GM12878 (cell line): ENCODE results near the gene DCTN4. TPM values are rescaled to one million over a fixed set of nuclear protein-coding genes. Genes with fewer than 3 reads are reported as not detected.

ENCODE experiments used
- ATAC-seq: fragments of 200-7000 bp; cut with Tn5 transposase; 3 replicates; pipeline ENCODE4 v1.9.1; 2020; ENCODE audit warnings: mild to moderate bottlenecking, moderate library complexity
- BruUV-seq: library from RNA; stranded (reverse); fragments of 400-500 nt; replicated peaks from 2 replicates; lab custom pipeline; 2021; lab: Mats Ljungman, UMichigan
- CTCF ChIA-PET: fragments of 300-600 bp; sonication (Branson Sonifier 250); formaldehyde crosslinking; extraction: SDS; loops from one replicate; lab custom pipeline; 2021; ENCODE audit warnings: inconsistent platforms; lab: Yijun Ruan, JAX
- POLR2A ChIA-PET: fragments of 350-600 bp; formaldehyde crosslinking; extraction: SDS; loops from one replicate; lab custom pipeline; 2021; ENCODE audit warnings: inconsistent platforms; lab: Charles Lee
- RAD21 ChIA-PET: fragments of 300-600 bp; sonication (Branson Sonifier 250); formaldehyde crosslinking; loops from one replicate; lab custom pipeline; 2023; ENCODE audit warnings: antibody characterized with exemption; ENCODE audit not compliant: unreplicated experiment; lab: Charles Lee
- SMC1A ChIA-PET: fragments of 300-600 bp; sonication (Branson Sonifier 250); formaldehyde crosslinking; loops from one replicate; lab custom pipeline; 2023; ENCODE audit not compliant: unreplicated experiment, uncharacterized antibody; lab: Charles Lee
- DNase-seq: peaks from one replicate; pipeline ENCODE4 v3.0.0-alpha.2; 2011; ENCODE audit warnings: low read depth, low spot score
- FAIRE-seq: peaks from 3 replicates; lab custom pipeline; 2011; peaks lifted over from hg19 to GRCh38; lab: Jason Lieb, UNC
- H2AFZ ChIP-seq: 2 replicates; pipeline ENCODE4 v1.6.0; 2011; ENCODE audit warnings: low read depth, low read length, control low read depth; ENCODE audit not compliant: control insufficient read depth
- H3K27ac ChIP-seq: 2 replicates; pipeline ENCODE4 v1.5.1; 2011; ENCODE audit warnings: control low read depth; ENCODE audit not compliant: control insufficient read depth, insufficient read depth
- H3K27me3 ChIP-seq, 2 experiments: replicated peaks in 1 of 2; 2 replicates each; pipeline versions ENCODE4 v1.6.0 to v1.6.1; 2011; ENCODE audit warnings: low read length in 1 of 2; ENCODE audit not compliant: control insufficient read depth in 2 of 2, insufficient read depth in 2 of 2
- H3K36me3 ChIP-seq, 2 experiments: 2 replicates each; pipeline ENCODE4 v1.5.1; 2011; ENCODE audit warnings: low read length in 1 of 2; ENCODE audit not compliant: control insufficient read depth in 2 of 2, insufficient read depth in 2 of 2
- H3K4me1 ChIP-seq: 2 replicates; pipeline ENCODE4 v1.6.1; 2011; ENCODE audit warnings: mild to moderate bottlenecking, low read length, moderate library complexity, mixed read lengths; ENCODE audit not compliant: control insufficient read depth, insufficient read depth
- H3K4me2 ChIP-seq: 2 replicates; pipeline ENCODE4 v1.6.0; 2011; ENCODE audit warnings: control low read depth; ENCODE audit not compliant: control insufficient read depth, insufficient read depth
- H3K4me3 ChIP-seq: fragments of 200-600 bp; sonication (generic); 2 replicates; pipeline ENCODE4 v1.5.1; 2016
- H3K79me2 ChIP-seq: 2 replicates; pipeline ENCODE4 v1.6.0; 2011; ENCODE audit warnings: low read length; ENCODE audit not compliant: control insufficient read depth, insufficient read depth
- H3K9ac ChIP-seq: 2 replicates; pipeline ENCODE4 v1.8.0; 2011; ENCODE audit warnings: low read length, control low read depth, mixed read lengths; ENCODE audit not compliant: control insufficient read depth, insufficient read depth
- H3K9me3 ChIP-seq: replicated peaks from 3 replicates; pipeline ENCODE4 v1.5.1; 2011; ENCODE audit warnings: mild to moderate bottlenecking, low read length; ENCODE audit not compliant: control insufficient read depth, insufficient read depth
- H4K20me1 ChIP-seq: 2 replicates; pipeline ENCODE4 v1.6.0; 2011; ENCODE audit not compliant: control insufficient read depth, insufficient read depth
- BCLAF1 ChIP-seq: fragments of 450-650 bp; IDR thresholded peaks from 2 replicates; pipeline ENCODE4 v1.6.1; 2017; ENCODE audit warnings: antibody characterized with exemption, mild to moderate bottlenecking, moderate library complexity
- CBFB ChIP-seq: IDR thresholded peaks from 2 replicates; pipeline ENCODE4 v1.6.1; 2016; ENCODE audit warnings: antibody characterized with exemption, low read depth
- CHD4 ChIP-seq: fragments of 200-600 bp; sonication (generic); IDR thresholded peaks from 2 replicates; pipeline ENCODE4 v1.6.1; 2016; ENCODE audit warnings: mild to moderate bottlenecking
- CREB1 ChIP-seq: IDR thresholded peaks from 2 replicates; pipeline ENCODE4 v1.6.1; 2012; ENCODE audit warnings: low read depth, mild to moderate bottlenecking, inconsistent platforms
- E4F1 ChIP-seq: fragments of 450-650 bp; IDR thresholded peaks from 2 replicates; pipeline ENCODE4 v1.6.1; 2018; ENCODE audit warnings: borderline replicate concordance, mild to moderate bottlenecking; ENCODE audit not compliant: partially characterized antibody
- EGR1 ChIP-seq, 2 experiments: IDR thresholded peaks; 1 replicate in 1 of 2; 2 replicates in 1 of 2; pipeline ENCODE4 v1.6.1; 2011 to 2012; ENCODE audit warnings: low read depth in 2 of 2, low read length in 2 of 2, borderline replicate concordance in 1 of 2, mild to moderate bottlenecking in 1 of 2, moderate library complexity in 1 of 2
- EZH2 ChIP-seq: IDR thresholded peaks from 2 replicates; pipeline ENCODE4 v1.6.1; 2012; ENCODE audit warnings: low read depth, mild to moderate bottlenecking, control low read depth, inconsistent platforms, low read length, borderline replicate concordance; ENCODE audit not compliant: control insufficient read depth
- LARP7 ChIP-seq: fragments of 450-650 bp; IDR thresholded peaks from 2 replicates; pipeline ENCODE4 v1.6.1; 2017; ENCODE audit warnings: mild to moderate bottlenecking
- SIN3A ChIP-seq: IDR thresholded peaks from 2 replicates; pipeline ENCODE4 v1.6.1; 2012; ENCODE audit warnings: low read depth, low read length, improper control_type of control experiment
- SP1 ChIP-seq: IDR thresholded peaks from one replicate; pipeline ENCODE4 v1.6.1; 2011; ENCODE audit warnings: low read depth, low read length
- TAF1 ChIP-seq: IDR thresholded peaks from 2 replicates; pipeline ENCODE4 v1.6.1; 2011; ENCODE audit warnings: mild to moderate bottlenecking, low read depth, low read length, borderline replicate concordance
- TCF7 ChIP-seq: IDR thresholded peaks from 2 replicates; pipeline ENCODE4 v1.6.1; 2014; ENCODE audit warnings: antibody characterized with exemption, borderline replicate concordance
- ZNF24 ChIP-seq: fragments of 450-650 bp; IDR thresholded peaks from 2 replicates; pipeline ENCODE4 v1.6.1; 2017; ENCODE audit warnings: antibody characterized with exemption, mild to moderate bottlenecking
- ZNF274 ChIP-seq: IDR thresholded peaks from one replicate; pipeline ENCODE4 v1.8.0; 2011; ENCODE audit not compliant: insufficient read length, insufficient read depth
- ZNF592 ChIP-seq: fragments of 450-650 bp; IDR thresholded peaks from 2 replicates; pipeline ENCODE4 v1.6.1; 2017; ENCODE audit warnings: mild to moderate bottlenecking, moderate library complexity
- WGBS: methylation state at CpG from one replicate; pipeline ENCODE4 v1.1.6; 2016; ENCODE audit warnings: low lambda C conversion rate; ENCODE audit not compliant: insufficient replicate concordance, insufficient coverage; ENCODE audit errors: missing lambda C conversion rate; 5-methylcytosine and 5-hydroxymethylcytosine counted together
- in situ Hi-C: fragments of 300-500 bp; cut with MboI; formaldehyde crosslinking; loops from 9 replicates; pipeline ENCODE4 v1.14.3; 2018; ENCODE audit warnings: mixed read lengths
- intact Hi-C: fragments of 100-400 bp; cut with micrococcal nuclease; formaldehyde crosslinking; loops from one replicate; pipeline ENCODE4 v1.14.2; 2022; ENCODE audit not compliant: unreplicated experiment
- polyA plus RNA-seq, 11 experiments: library from polyadenylated mRNA; depleted of rRNA in 4 of 11; unstranded in 6 of 11; stranded (reverse) in 5 of 11; fragments of >200 nt; fragmentation: Nextera tagmentation in 4 of 11; fragmentation: Illumina TruSeq in 1 of 11; extraction: Ambion mirVana in 4 of 11; extraction: Trizol in 1 of 11; gene quantifications; 1 replicate in 1 of 11; 2 replicates in 10 of 11; pipeline versions ENCODE4 v1.2.1 to v1.2.3, GENCODE V29; 2011 to 2016; ENCODE audit warnings: inconsistent platforms in 2 of 11, missing spikeins in 2 of 11, low read depth in 1 of 11
- total RNA-seq, 4 experiments: library from RNA; depleted of rRNA in 3 of 4; stranded (reverse); fragments of >200 nt in 3 of 4; fragmentation: Illumina TruSeq in 1 of 4; extraction: Trizol in 1 of 4; gene quantifications; 2 replicates each; pipeline versions ENCODE4 v1.2.1 to v1.2.3, GENCODE V29; 2013 to 2021

The DCTN4 gene
- total and polyA plus RNA-seq, 10 of the 15 experiments (the other 5 are each of a cell fraction or from before 2014, with no cell fraction given): 7.6 to 27.8 (median 18.0) TPM

- H4K20me1 ChIP-seq: no peaks in the 10 kb centered on the region
- 23% methylated on average over 4 of the region's 4 CpGs for WGBS
- H3K4me3 ChIP-seq: no peak overlapping the region
- no peaks in the 10 kb centered on the region for H3K79me2 ChIP-seq
- no peaks in the 10 kb centered on the region; a peak in 2 of 4 replicates for H3K27me3 ChIP-seq
- no peaks in the 10 kb centered on the region for H3K9me3 ChIP-seq
- H3K4me1 ChIP-seq: peaks cover 7% of the 10 kb centered on the region
- no peak overlapping the region for H3K27ac ChIP-seq
- H3K9ac ChIP-seq: no peak overlapping the region
- CTCF ChIA-PET: interaction anchor here (0.9 to 12.7 kb wide), 3 partner anchors 17 to 186 kb away, joined by 3 to 236 read pairs (median 5); partner anchors contain the start of gene IRGM
- SMC1A ChIA-PET: interaction anchor here (0.6 to 1.2 kb wide), 3 partner anchors 28 to 101 kb away, joined by 3 to 4 read pairs (median 3); no protein-coding TSS in a partner anchor
- ATAC-seq (no peak), DNase-seq (no peak), FAIRE-seq (no peak)
- H3K4me2 ChIP-seq: no peak overlapping the region
- intact Hi-C loops (no loop called here), in situ Hi-C loops (no loop called here)
- H2AFZ ChIP-seq: no peak overlapping the region
- POLR2A ChIA-PET: no interaction called here
- H3K36me3 ChIP-seq: no peaks in the 10 kb centered on the region
- RAD21 ChIA-PET: interaction anchor here (0.7 to 1.1 kb wide), 2 partner anchors 98 to 147 kb away, joined by 4 to 5 read pairs; no protein-coding TSS in a partner anchor
- BruUV-seq: no TSS peak
- TF ChIP-seq SIN3A (no peak), EZH2 (no peak), EGR1 (IDR thresholded peaks at IDR 0.05; ENCODE audit: borderline replicate concordance in 1 of 2, low read depth in 2 of 2, low read length in 2 of 2) (no peak), CREB1 (no peak), TCF7 (no peak), ZNF592 (no peak), CBFB (no peak), E4F1 (no peak), BCLAF1 (no peak), ZNF24 (no peak), SP1 (no peak), TAF1 (no peak), CHD4 (no peak), LARP7 (no peak), ZNF274 (no peak)
Measured at GRCh38 chr5:150660108-150660831, 98.5 kb downstream of the DCTN4 start.
